Naive thymus-derived CD4-positive, alpha-beta T cell (primary cell): ENCODE measurements around the gene ZCCHC8. TPM values are rescaled to one million over a fixed set of nuclear protein-coding genes. Genes with fewer than 3 reads are reported as not detected.
A peak's percentile ranks its signal among the peaks of the same experiment; 100 is the strongest.
"Not testable (repeated sequence)": the region's sequence is repeated elsewhere in the genome, so short reads cannot be mapped to it uniquely, and the experiment has no call there.

Experiments used
- ATAC-seq: fragments of 150-1000 bp; cut with Tn5 transposase; 2 replicates; pipeline ENCODE4 v1.10.0; 2021; ENCODE audit warnings: mild to moderate bottlenecking, moderate library complexity
- CTCF ChIA-PET: fragments of 350-600 bp; sonication (Branson Sonifier 250); formaldehyde crosslinking; loops from one replicate; lab custom pipeline; 2021; ENCODE audit warnings: antibody characterized with exemption; lab: Charles Lee
- POLR2A ChIA-PET: fragments of 350-600 bp; sonication (Branson Sonifier 250); formaldehyde crosslinking; loops from one replicate; lab custom pipeline; 2021; ENCODE audit warnings: antibody characterized with exemption, inconsistent platforms; lab: Charles Lee
- DNase-seq, 9 donors: peaks; one replicate each; pipeline versions ENCODE4 v3.0.0 to v3.0.0-alpha.2; 2020 to 2022; ENCODE audit warnings: mixed read lengths in 1 of 9
- H3K27ac ChIP-seq: one replicate; pipeline ENCODE4 v1.7.0; 2013; ENCODE audit warnings: mild to moderate bottlenecking, low read depth, low read length, moderate library complexity
- H3K27me3 ChIP-seq, 2 donors: one replicate each; pipeline ENCODE4 v1.7.0; 2013; ENCODE audit warnings: low read length in 2 of 2, mild to moderate bottlenecking in 2 of 2, moderate library complexity in 2 of 2; ENCODE audit not compliant: control insufficient read depth in 2 of 2, insufficient read depth in 2 of 2
- H3K36me3 ChIP-seq, 3 experiments: 1 replicate in 2 of 3; 2 replicates in 1 of 3; pipeline ENCODE4 v1.7.0; 2013; ENCODE audit warnings: low read length in 3 of 3, mild to moderate bottlenecking in 3 of 3, moderate library complexity in 1 of 3; ENCODE audit not compliant: insufficient read depth in 3 of 3, control insufficient read depth in 2 of 3
- H3K4me1 ChIP-seq, 2 donors: one replicate each; pipeline ENCODE4 v1.7.0; 2013; ENCODE audit warnings: low read length in 2 of 2, mild to moderate bottlenecking in 2 of 2, moderate library complexity in 1 of 2; ENCODE audit not compliant: control insufficient read depth in 2 of 2, insufficient read depth in 2 of 2
- H3K4me3 ChIP-seq: 2 replicates; pipeline ENCODE4 v1.7.0; 2013; ENCODE audit warnings: mild to moderate bottlenecking, low read length
- H3K9me3 ChIP-seq, 3 experiments: 1 replicate in 2 of 3; 2 replicates in 1 of 3; pipeline ENCODE4 v1.7.0; 2013; ENCODE audit warnings: low read length in 3 of 3; ENCODE audit not compliant: control insufficient read depth in 2 of 3
- H3K27ac Mint-ChIP-seq, 9 donors: one replicate each; pipeline ENCODE4 v1.8.0; 2020 to 2022; ENCODE audit warnings: mixed read lengths in 9 of 9, mild to moderate bottlenecking in 8 of 9, moderate library complexity in 5 of 9, inconsistent platforms in 2 of 9
- H3K27me3 Mint-ChIP-seq, 5 donors: one replicate each; pipeline ENCODE4 v1.8.0; 2021 to 2022; ENCODE audit warnings: mixed read lengths in 5 of 5, mild to moderate bottlenecking in 1 of 5
- H3K36me3 Mint-ChIP-seq, 5 donors: one replicate each; pipeline ENCODE4 v1.8.0; 2020 to 2022; ENCODE audit warnings: mixed read lengths in 5 of 5, mild to moderate bottlenecking in 3 of 5, inconsistent platforms in 1 of 5
- H3K4me1 Mint-ChIP-seq, 7 donors: one replicate each; pipeline ENCODE4 v1.8.0; 2020 to 2022; ENCODE audit warnings: mixed read lengths in 7 of 7, mild to moderate bottlenecking in 3 of 7, inconsistent platforms in 1 of 7
- H3K4me3 Mint-ChIP-seq, 10 donors: one replicate each; pipeline ENCODE4 v1.8.0; 2020 to 2022; ENCODE audit warnings: mild to moderate bottlenecking in 10 of 10, mixed read lengths in 10 of 10, moderate library complexity in 6 of 10, inconsistent platforms in 2 of 10
- H3K9me3 Mint-ChIP-seq, 11 donors: one replicate each; pipeline ENCODE4 v1.8.0; 2020 to 2022; ENCODE audit warnings: mixed read lengths in 11 of 11, mild to moderate bottlenecking in 4 of 11, inconsistent platforms in 1 of 11, moderate library complexity in 1 of 11
- intact Hi-C, 2 donors: fragments of 100-400 bp; cut with micrococcal nuclease; formaldehyde crosslinking; loops; one replicate each; pipeline ENCODE4 v1.15.1; 2023
- polyA plus RNA-seq, 2 donors: library from polyadenylated mRNA; unstranded; fragments of 300-500 nt; fragmentation: Illumina TruSeq; gene quantifications; one replicate each; pipeline ENCODE4 v1.2.3, GENCODE V29; 2021
- total RNA-seq, 6 experiments: library from RNA in 5 of 6; stranded (reverse) in 5 of 6; gene quantifications; 1 replicate in 5 of 6; 2 replicates in 1 of 6; pipeline ENCODE4 v1.2.3 and lab custom pipeline; 2021 to 2026

ZCCHC8 gene
- total and polyA plus RNA-seq, 7 experiments from 2014 or later: 10.6 to 54.0 (median 45.1) TPM

DNA sequence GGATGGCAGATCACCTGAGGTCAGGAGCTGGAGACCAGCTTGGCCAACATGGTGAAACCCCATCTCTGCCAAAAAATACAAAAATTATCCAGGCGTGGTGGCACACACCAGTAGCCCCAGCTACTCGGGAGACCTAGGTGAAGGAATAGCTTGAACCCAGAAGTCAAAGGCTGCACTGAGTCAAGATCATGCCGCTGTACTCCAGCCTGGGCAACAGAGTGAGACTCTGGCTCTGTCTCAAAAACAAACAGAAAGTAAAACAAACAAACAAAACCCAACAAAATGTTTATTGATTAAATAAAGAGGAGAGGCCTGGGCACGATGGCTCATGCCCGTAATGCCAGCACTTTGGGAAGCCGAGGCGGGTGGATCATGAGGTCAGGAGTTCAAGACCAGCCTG lies 5.5 kb downstream of the ZCCHC8 start:
- no peak overlapping the region for H3K4me3 Mint-ChIP-seq
- no peak overlapping the region for H3K27ac ChIP-seq
- H3K27ac Mint-ChIP-seq: peak overlapping the region in 1 of 9 donors; percentile 49
- H3K9me3 Mint-ChIP-seq: no peaks in the 10 kb centered on the region
- no peaks in the 10 kb centered on the region for H3K27me3 ChIP-seq
- H3K4me1 Mint-ChIP-seq: peaks cover 13 to 43% (median 35%) of the 10 kb centered on the region in 7 donors
- H3K36me3 ChIP-seq: peaks cover 0 to 40% (median 1%) of the 10 kb centered on the region in 3 experiments
- H3K9me3 ChIP-seq: no peaks in the 10 kb centered on the region
- H3K4me1 ChIP-seq: peaks cover 0 to 4% of the 10 kb centered on the region in 2 donors
- H3K4me3 ChIP-seq: no peak overlapping the region
- POLR2A ChIA-PET: no interaction called here
- peaks cover 4 to 30% (median 8%) of the 10 kb centered on the region in 5 donors for H3K36me3 Mint-ChIP-seq
- intact Hi-C loops: no loop called here
- DNase-seq: no peak
- CTCF ChIA-PET: no interaction called here
- no peak for ATAC-seq
- H3K27me3 Mint-ChIP-seq: no peaks in the 10 kb centered on the region

DNA sequence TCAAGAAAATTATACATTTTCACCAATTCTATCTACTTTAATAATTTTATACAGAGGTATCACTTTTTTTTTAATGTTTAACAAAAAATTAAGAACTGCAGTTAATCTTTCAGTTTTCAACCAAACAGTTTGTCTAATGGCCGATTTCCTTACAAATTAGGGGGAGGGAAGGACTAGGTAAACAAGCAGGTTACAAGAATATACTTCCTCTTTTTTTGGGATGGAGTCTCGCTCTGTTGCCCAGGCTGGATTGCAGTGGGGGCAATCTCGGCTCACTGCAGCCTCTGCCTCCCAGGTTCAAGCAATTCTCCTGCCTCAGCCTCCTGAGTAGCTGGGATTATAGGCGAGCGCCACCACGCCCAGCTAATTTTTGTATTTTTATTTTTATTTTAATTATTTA lies 7.5 kb downstream of the ZCCHC8 start:
- H3K9me3 ChIP-seq, H3K9me3 Mint-ChIP-seq, DNase-seq, H3K4me3 Mint-ChIP-seq, CTCF ChIA-PET, H3K4me1 ChIP-seq, H3K27me3 ChIP-seq, H3K27me3 Mint-ChIP-seq, H3K27ac ChIP-seq, ATAC-seq, intact Hi-C loops, H3K4me3 ChIP-seq, H3K27ac Mint-ChIP-seq: not testable (repeated sequence)
- peaks cover 6 to 31% (median 23%) of the 10 kb centered on the region in 7 donors for H3K4me1 Mint-ChIP-seq
- peaks cover 2 to 57% (median 12%) of the 10 kb centered on the region in 3 experiments for H3K36me3 ChIP-seq
- POLR2A ChIA-PET: interaction anchor here (1.0 kb wide), 1 partner anchor 14 kb away, joined by 3 read pairs; no protein-coding TSS in a partner anchor
- peaks cover 12 to 35% (median 19%) of the 10 kb centered on the region in 5 donors for H3K36me3 Mint-ChIP-seq

DNA sequence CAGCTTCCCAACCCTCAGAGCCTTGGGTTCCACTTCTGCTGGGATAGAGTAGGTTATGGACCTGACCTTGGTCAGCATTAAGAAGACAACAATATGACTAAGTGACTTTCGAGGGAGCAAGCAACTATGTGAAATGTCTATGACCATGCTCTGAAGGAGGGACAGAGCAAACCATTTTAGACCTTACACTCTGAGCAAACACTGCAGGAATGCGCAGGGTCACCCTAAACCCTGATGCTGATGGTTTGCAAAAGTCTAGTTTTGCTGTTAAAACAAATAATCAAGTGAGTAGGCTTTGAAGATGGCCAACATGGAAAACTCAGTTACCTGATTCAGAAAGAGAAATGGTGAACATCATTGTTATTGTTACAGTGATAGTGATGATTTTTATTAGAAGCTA lies 8.7 kb downstream of the ZCCHC8 start:
- no peaks in the 10 kb centered on the region for H3K27me3 Mint-ChIP-seq
- no peak overlapping the region for H3K4me3 Mint-ChIP-seq
- intact Hi-C loops: no loop called here
- H3K36me3 ChIP-seq: peaks cover 6 to 69% (median 22%) of the 10 kb centered on the region in 3 experiments
- no peaks in the 10 kb centered on the region for H3K27me3 ChIP-seq
- peak overlapping the region in 2 of 9 donors; percentile 4 to 20 for H3K27ac Mint-ChIP-seq
- H3K4me1 Mint-ChIP-seq: peaks cover 6 to 27% (median 19%) of the 10 kb centered on the region in 7 donors
- CTCF ChIA-PET: interaction anchor here (0.6 kb wide), 1 partner anchor 64 kb away, joined by 3 read pairs; no protein-coding TSS in a partner anchor
- no peak overlapping the region for H3K27ac ChIP-seq
- no peak for DNase-seq
- no peaks in the 10 kb centered on the region for H3K9me3 Mint-ChIP-seq
- ATAC-seq: no peak
- H3K9me3 ChIP-seq: no peaks in the 10 kb centered on the region
- no peaks in the 10 kb centered on the region for H3K4me1 ChIP-seq
- POLR2A ChIA-PET: interaction anchor here (1.0 to 4.1 kb wide), 2 partner anchors 7 to 13 kb away, joined by 3 to 28 read pairs; partner anchors contain the start of gene ZCCHC8
- peaks cover 14 to 38% (median 20%) of the 10 kb centered on the region in 5 donors for H3K36me3 Mint-ChIP-seq
- no peak overlapping the region for H3K4me3 ChIP-seq

DNA sequence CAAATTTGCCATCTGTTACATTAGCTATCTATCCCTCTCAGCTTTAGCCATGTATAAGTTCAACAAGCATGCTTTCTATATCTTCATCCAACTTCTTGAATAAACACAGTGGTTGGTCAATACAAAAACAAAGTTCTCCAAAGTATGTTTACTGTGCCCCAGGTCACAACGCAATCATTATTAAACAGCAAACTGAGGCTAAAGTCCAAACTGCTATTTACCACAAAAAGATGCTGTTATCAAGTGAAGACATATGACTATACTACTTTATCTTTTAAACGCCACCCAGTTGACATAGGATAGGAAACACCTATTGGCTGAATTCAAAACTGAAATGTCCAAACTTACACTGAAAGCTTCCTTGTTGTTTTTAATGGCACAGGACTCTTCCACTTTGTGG lies 11.7 kb downstream of the ZCCHC8 start:
- ATAC-seq (no peak), DNase-seq (no peak)
- Mint-ChIP-seq H3K36me3 (peaks cover 22 to 44% (median 34%) of the 10 kb centered on the region in 5 donors), H3K27me3 (no peaks in the 10 kb centered on the region), H3K27ac (peak overlapping the region in 1 of 9 donors; percentile 65), H3K4me3 (no peak overlapping the region), H3K9me3 (no peaks in the 10 kb centered on the region), H3K4me1 (peaks cover 0 to 15% (median 11%) of the 10 kb centered on the region in 7 donors)
- no peak overlapping the region for H3K4me3 ChIP-seq
- no peaks in the 10 kb centered on the region for H3K4me1 ChIP-seq
- H3K9me3 ChIP-seq: no peaks in the 10 kb centered on the region
- peaks cover 6 to 81% (median 23%) of the 10 kb centered on the region in 3 experiments for H3K36me3 ChIP-seq
- H3K27ac ChIP-seq: no peak overlapping the region
- ChIA-PET POLR2A (interaction anchor here (0.7 to 4.1 kb wide), 2 partner anchors 10 to 38 kb away, joined by 3 to 28 read pairs; partner anchors contain the start of genes KNTC1, RSRC2 and ZCCHC8), CTCF (no interaction called here)
- intact Hi-C loops: no loop called here
- H3K27me3 ChIP-seq: no peaks in the 10 kb centered on the region

DNA sequence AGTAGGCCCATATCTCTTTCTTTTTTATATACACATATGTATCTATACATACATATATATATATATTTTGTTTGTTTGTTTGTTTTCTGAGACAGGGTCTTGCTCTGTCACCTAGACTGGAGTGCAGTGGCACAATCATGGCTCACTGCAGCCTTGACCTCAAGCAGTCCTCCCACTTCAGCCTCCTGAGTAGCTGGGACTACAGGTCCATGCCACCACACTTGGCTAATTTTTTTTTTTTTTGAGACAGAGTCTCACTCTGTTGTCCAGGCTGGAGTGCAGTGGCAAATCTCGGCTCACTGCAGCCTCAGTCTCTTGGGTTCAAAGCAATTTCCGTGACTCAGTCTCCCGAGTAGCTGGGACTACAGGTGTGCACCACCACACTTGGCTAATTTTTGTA lies 12.9 kb downstream of the ZCCHC8 start:
- intact Hi-C loops: not testable (repeated sequence)

DNA sequence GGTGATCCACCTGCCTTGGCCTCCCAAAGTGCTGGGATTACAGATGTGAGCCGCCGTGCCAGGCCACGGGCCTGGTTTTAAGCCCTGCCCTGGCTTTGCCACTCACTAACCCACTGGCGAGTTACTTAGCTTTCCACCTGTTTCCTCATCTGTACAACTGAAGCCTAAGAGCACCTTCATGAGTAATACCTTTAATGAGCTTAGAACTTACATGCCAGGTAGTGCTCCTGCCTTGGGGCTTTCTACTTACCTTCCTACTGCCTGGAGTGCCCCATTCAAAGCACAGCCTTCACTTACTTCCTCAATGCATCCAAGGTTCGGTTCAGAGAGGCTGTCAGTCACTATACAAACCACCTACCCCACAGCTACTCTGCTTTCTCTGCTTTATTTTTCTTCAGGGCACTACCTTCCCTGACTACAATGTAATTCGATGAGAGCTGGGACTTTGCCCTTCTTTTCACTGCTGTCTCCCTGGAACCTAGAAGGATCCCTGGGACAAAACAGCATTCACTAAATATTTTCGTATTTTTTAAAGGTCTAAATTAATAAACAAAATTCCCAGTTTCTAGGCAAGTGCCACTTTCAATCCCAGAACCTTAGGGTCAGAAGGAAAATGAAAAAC lies 13.8 kb downstream of the ZCCHC8 start:
- H3K27me3 ChIP-seq: no peaks in the 10 kb centered on the region
- no peak overlapping the region for H3K4me3 ChIP-seq
- H3K36me3 ChIP-seq: peaks cover 11 to 82% (median 31%) of the 10 kb centered on the region in 3 experiments
- H3K36me3 Mint-ChIP-seq: peaks cover 22 to 47% (median 34%) of the 10 kb centered on the region in 5 donors
- no peaks in the 10 kb centered on the region for H3K4me1 ChIP-seq
- CTCF ChIA-PET: no interaction called here
- intact Hi-C loops: no loop called here
- H3K27ac ChIP-seq: no peak overlapping the region
- H3K27ac Mint-ChIP-seq: peak overlapping the region in 2 of 9 donors; percentile 28 to 76
- H3K9me3 Mint-ChIP-seq: no peaks in the 10 kb centered on the region
- peaks cover 0 to 17% (median 8%) of the 10 kb centered on the region in 7 donors for H3K4me1 Mint-ChIP-seq
- no peaks in the 10 kb centered on the region for H3K27me3 Mint-ChIP-seq
- POLR2A ChIA-PET: no interaction called here
- DNase-seq: no peak
- ATAC-seq: no peak
- no peaks in the 10 kb centered on the region for H3K9me3 ChIP-seq
- H3K4me3 Mint-ChIP-seq: no peak overlapping the region

More for the DNA sequence above, 12.9 kb downstream of the ZCCHC8 start:
- H3K9me3 Mint-ChIP-seq, H3K4me3 Mint-ChIP-seq, H3K4me3 ChIP-seq, H3K27me3 Mint-ChIP-seq, ATAC-seq, H3K4me1 ChIP-seq, POLR2A ChIA-PET, H3K27ac Mint-ChIP-seq, H3K9me3 ChIP-seq, H3K27me3 ChIP-seq, H3K27ac ChIP-seq, DNase-seq: not testable (repeated sequence)
- H3K36me3 ChIP-seq: peaks cover 11 to 86% (median 24%) of the 10 kb centered on the region in 3 experiments
- CTCF ChIA-PET: interaction anchor here (0.6 kb wide), 1 partner anchor 470 kb away, joined by 4 read pairs; no protein-coding TSS in a partner anchor
- Mint-ChIP-seq H3K36me3 (peaks cover 22 to 51% (median 38%) of the 10 kb centered on the region in 5 donors), H3K4me1 (peaks cover 0 to 17% (median 12%) of the 10 kb centered on the region in 7 donors)
